Retinal pigment epithelial cell (primary cell): Measurements from ENCODE around the gene RMND5A.

Experiments
- DNase-seq: peaks from one replicate; pipeline ENCODE4 v3.0.0-alpha.2; 2010; ENCODE audit warnings: low read depth
- H3K4me3 ChIP-seq: 2 replicates; pipeline ENCODE4 v1.5.1; 2011; ENCODE audit warnings: mild to moderate bottlenecking, low read length, control low read depth, moderate library complexity
- CTCF ChIP-seq: conservative IDR thresholded peaks from 2 replicates; pipeline ENCODE4 v1.5.1; 2011; ENCODE audit warnings: low read depth, low read length, control low read depth, inconsistent platforms

RMND5A gene

GRCh38 chr2:86776532-86776931, 56.4 kb downstream of the RMND5A start:
- no peak overlapping the region for H3K4me3 ChIP-seq
- no peak for TF ChIP-seq CTCF
- no peak for DNase-seq

DNA sequence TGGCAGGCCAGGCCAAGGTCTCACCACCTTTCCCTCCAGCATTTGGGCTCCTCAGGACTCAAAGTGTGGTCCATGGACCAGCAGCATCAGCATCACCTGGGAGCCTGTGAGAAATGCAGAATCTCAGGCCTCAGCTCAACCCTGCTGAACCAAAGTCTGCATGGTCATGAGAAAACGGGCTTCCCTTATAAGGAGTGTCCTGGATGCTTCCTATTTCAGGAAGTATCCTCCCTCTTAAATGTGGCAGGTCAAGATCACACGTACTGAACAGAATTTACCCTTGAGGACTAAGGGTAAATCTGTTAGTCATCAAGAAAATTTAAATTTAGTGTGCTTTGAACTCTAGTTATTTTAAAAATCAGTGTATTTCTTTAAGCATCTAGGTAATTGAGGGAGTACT, 58.9 kb downstream of the RMND5A start:
- no peak for DNase-seq
- no peak for TF ChIP-seq CTCF
- no peak overlapping the region for H3K4me3 ChIP-seq

GRCh38 chr2:86779971-86780370, 59.9 kb downstream of the RMND5A start:
- no peak for DNase-seq
- H3K4me3 ChIP-seq: no peak overlapping the region
- TF ChIP-seq CTCF: no peak

DNA sequence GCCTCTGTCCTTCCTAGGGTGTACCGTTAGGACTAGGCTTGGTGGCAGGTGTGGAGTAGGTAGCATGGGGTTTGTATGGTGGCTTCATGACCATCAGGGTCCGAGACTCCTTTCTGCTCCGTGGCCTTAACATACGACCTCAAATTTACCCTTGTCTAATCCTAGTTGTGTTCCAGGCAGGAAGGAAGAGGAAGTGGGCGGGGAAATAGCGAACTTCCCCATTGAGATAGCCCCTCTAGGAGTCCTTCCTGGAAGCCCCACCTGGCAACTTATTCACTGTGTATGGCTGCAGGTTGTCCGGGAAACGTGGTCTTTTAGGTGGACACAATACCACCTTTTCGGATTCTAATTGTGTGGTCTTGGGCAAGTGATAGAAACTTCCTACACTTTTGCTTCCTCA, 61.3 kb downstream of the RMND5A start:
- DNase-seq: no peak
- no peak for TF ChIP-seq CTCF
- H3K4me3 ChIP-seq: no peak overlapping the region

GRCh38 chr2:86782748-86783147, 62.7 kb downstream of the RMND5A start:
- TF ChIP-seq CTCF: no peak
- no peak for DNase-seq
- no peak overlapping the region for H3K4me3 ChIP-seq

DNA sequence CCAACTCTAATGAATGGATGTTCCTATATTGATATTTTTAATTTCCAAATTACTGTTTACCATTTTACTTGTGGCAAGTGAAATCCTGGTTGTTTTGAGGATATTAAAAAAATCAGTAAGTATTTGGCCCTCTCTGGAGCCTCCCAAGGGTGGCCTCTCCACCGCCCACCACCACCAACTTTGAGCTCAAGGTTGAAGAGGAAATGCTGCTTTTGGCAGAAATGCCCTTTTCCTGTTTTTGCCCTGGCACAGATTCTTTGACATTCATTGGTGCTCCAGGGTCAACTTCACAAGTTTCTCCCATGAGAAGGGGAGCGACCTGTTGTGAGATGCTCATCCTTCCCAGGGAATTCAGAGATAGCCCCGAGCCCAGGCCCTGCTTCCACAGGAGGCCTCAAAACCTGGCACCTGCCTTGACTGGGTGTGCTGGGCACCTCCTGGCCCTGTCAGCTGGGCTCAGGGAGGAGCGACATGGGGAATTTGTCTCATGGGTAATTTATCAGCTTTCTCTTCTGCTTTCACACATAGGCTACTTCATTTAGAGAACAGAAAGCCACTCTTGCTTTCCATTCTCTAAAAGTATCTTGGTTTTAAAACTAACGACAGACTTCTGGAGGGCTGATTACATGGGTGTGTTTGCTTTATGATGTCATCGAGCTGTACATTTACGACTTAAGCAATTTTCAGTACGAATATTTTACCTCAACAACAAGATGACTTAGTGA, 63.7 kb downstream of the RMND5A start:
- H3K4me3 ChIP-seq: no peak overlapping the region
- TF ChIP-seq CTCF: no peak
- no peak for DNase-seq

GRCh38 chr2:86785456-86785855, 65.4 kb downstream of the RMND5A start:
- DNase-seq: no peak
- no peak for TF ChIP-seq CTCF

More at GRCh38 chr2:86785456-86785855, 65.4 kb downstream of the RMND5A start:
- no peak overlapping the region for H3K4me3 ChIP-seq
